ENCODE data around the gene PSMD12.

DNA sequence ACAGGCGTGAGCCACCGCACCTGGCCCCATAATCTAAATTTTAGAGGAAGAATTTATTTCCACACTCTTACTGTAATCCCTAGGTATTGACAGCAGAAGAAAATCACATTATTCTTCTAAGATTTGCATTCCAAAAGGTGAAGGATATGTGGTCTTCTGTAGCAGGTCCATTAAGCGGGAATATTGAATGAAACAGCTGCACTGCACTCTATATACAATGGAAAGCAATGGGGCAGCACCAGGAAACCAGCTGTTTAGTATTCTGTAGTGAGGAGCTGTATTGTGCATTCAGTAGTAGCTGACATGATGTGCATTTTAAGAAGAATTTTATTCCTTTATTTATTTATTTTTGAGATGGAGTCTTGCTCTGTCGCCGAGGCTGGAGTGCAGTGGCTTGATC lies 49.6 kb downstream of the PSMD12 start:
- no peak for TF ChIP-seq CTCF (IDR thresholded peaks at IDR 0.05)
- no peak for TF ChIP-seq POLR2AphosphoS5 (IDR thresholded peaks at IDR 0.05)
- TF ChIP-seq POLR2A (IDR thresholded peaks at IDR 0.05): no peak

Data from prostate gland (tissue), 2 donors.